ENCODE data around the gene CLTCL1.
A peak's percentile ranks its signal among the peaks of the same experiment; 100 is the strongest.

CLTCL1 gene

DNA sequence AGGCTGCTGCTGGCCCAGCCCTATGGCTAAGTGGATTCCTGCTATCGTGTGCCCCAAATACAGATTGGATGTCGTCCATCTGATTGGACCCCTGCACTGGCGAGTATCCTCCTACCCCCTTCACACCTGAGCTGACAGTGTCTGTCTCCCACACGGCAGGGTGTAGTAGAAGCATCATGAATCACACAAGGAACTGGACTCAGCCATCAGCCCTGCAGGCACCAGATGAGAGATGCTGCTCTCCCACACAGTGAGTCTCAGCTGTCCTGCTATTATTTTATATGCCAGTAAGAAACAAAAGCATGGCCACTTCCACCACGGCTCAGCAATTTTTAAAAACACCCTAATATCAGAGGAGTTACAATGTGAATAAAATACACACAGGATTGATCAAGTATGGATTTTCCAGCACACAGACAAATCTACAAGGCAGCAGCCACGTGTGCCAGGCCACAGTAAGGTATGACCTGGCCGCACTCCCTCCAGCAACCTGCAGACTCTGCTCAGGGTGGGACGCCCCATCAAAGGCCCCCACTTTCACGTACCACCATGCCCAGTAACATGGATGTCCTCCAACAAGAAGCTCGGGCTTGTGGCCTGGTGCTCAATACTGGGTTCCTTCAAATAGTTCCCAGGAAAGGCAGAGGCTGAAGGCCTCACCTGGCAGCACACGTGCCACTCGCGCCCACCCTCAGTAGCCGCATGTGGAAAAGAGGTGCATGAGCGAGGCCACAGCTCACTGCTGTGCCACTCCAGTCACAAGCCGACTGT, 96.6 kb downstream of the CLTCL1 start:
- FAIRE-seq = no peak

GRCh38 chr22:19193879-19194278, 97.6 kb downstream of the CLTCL1 start:
- no peak for FAIRE-seq

DNA sequence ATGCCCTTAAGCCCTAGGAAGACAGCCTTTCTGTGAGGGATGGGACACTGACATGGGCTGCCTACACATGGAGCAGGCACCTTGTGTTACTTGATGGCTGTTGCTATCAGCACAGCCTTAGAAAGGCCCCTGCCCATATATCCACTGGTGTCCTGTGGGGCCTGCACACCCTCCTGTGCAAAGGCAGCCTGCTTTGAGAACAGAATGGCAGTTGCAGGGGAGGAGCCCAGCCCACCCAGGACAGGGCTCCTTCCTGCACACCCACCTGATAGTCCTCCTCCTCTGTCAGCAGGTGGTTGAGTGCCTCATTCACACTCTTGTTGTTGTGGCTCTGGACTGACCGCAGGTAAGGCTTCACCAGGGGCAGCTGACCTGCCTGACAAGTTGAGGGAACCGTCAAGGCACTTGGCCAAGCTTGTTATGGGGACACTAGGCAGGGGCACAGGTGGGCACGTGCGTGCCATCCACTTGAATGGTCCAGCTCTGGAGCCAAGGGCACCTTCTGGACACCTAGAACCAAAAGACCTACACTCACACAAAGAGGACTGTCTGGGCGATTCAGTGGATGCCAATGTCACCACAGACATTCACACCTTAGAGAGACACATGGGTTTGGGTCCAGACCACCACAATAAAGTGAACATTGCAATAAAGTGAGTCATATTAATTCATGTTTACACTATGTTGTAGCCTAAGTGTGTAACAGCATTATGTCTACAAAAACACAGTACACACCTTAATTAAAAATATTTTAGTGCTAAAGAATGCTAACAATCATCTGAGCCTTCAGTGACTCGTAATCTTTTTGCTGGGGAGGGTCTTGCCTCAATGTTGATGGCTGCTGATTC, 103.6 kb downstream of the CLTCL1 start:
- no peak for FAIRE-seq

GRCh38 chr22:19184276-19184997, 107.1 kb downstream of the CLTCL1 start:
- FAIRE-seq = no peak

DNA sequence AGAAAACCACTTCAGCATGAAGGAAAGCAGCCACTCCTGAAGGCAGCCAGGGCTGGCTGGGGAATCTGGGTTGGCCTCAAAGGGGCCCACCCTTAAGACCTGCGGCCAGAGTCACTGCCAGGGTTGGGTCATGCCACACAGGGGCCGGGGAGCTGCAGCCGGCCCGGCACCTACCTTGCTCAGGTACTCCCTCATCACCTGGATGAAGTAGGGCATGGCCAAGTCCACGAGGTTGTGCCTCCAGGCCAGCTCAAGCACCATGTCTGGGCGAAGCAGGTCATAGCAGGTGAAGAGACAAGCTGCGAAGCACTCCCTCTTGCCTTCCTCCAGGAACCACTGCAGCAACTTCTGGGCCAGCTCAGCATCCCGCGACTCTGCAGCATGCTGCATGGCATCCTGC, 108.3 kb downstream of the CLTCL1 start:
- no peak for FAIRE-seq

- FAIRE-seq = no peak
These were observed 108.9 kb downstream of the CLTCL1 start for GRCh38 chr22:19182472-19183157.

- FAIRE-seq = no peak
These were observed 109.6 kb downstream of the CLTCL1 start for GRCh38 chr22:19181786-19182471.

DNA sequence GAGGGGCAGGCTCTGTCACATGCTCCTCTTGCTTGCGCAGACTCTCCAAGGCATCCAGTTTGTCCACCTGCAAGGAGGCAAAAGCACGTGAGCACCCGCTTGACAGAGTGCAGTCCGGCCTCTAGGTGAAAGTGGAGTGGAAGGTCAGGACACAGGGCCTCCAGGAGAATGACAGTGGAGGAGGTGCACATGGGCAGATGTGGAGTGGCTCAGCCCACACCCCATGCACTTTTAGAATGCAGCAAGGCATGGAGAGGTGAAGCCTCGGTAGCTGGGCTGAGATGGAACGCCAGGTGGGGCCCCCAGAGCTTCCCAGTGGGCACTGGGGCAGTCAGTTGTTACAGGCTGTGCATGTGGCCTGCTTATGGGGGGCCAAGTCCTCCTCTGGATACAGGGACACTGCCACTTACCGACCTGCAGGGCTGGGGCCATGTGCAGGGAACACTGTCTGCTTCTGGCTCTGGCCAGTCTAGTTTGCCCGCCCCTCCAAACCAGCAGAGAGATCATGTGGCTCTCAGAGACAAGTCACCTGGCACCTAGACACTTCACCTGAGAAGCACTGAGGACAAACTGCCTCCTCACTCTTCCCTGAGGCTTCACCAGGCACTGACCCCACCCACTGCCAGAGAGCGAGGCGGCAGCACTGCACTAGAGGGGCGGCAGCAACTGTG, 110.6 kb downstream of the CLTCL1 start:
- no peak for FAIRE-seq

GRCh38 chr22:19180234-19180633, 111.3 kb downstream of the CLTCL1 start:
- FAIRE-seq = no peak

GRCh38 chr22:19179497-19180048, 111.9 kb downstream of the CLTCL1 start:
- FAIRE-seq = peak; percentile 51

DNA sequence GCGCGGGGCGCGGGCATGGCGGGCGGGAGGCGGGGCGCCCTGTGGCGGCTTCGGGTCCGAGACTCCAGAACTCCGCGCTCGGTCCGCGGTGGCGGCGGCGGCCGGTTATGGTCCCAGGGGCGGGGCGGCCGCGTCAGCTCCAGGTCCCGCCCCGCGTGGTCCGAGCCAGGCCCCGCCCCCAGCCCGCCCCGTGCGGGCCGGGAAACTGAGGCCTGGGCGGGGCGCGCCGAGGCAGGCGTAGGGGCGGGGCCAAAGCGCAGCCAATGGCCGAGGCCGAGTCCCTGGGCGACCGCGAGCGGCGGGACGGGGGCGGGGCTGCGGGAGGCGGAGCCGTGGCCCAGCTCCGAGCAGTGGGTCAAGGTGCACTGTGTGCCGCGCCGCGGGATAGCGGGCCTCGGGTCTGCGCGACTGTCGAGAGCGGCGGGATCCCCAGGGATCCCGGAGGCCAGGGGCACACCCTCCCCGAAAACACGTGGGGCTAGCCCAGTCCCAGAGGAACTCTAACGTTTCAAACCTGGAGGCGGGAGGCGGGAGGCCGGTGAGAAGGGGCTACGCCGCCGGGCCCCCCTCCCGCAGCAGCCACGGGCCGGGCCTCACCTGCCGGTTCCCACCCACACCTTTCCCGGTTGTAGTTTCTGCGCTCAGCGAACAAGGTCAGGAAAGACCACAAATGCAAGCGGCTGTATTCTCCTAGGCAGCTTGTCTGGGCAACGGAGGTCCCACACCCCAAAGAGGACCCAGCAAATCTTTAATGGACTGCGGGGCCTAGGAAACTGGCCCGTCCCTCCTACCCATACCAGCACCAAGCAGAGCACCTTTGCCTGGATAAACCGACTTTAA, 112.6 kb downstream of the CLTCL1 start, which contains the start of gene SLC25A1:
SLC25A1 (minus strand) TSS at position 80 of the 840 bp plus-strand sequence; CDS start at position 17, 63 bp downstream.
- FAIRE-seq = no peak

DNA sequence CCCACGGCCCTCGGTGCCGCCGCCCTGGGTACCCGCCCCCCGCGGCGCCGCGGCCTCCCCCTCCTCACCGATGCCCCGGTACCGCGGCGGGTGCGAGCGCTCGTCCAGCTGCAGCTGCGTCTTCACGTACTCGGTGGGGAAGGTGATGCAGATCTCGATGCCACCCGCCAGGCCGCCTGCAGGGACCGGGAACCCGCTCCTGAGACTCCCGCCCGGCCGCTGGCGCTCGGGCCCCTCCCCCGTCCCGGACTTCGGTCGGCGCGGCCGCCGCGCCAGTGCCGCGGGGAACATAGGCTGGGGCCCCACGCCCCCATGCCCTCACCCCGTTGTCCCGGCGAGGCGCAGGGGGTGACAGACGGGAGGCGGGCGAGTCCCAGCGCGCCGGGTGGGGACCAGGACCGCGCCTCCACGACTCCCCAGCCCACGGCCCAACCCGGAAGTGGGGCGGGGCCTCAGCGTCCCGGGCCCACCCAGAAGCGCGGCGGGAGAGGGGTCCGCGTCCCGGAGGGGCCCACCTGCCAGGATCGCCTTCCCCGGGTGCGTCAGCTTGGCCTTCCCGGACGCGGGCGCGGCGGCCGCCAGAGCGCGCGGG, 113.4 kb downstream of the CLTCL1 start:
- no peak for FAIRE-seq

GRCh38 chr22:19177164-19178064, 114.1 kb downstream of the CLTCL1 start:
- FAIRE-seq = no peak

DNA sequence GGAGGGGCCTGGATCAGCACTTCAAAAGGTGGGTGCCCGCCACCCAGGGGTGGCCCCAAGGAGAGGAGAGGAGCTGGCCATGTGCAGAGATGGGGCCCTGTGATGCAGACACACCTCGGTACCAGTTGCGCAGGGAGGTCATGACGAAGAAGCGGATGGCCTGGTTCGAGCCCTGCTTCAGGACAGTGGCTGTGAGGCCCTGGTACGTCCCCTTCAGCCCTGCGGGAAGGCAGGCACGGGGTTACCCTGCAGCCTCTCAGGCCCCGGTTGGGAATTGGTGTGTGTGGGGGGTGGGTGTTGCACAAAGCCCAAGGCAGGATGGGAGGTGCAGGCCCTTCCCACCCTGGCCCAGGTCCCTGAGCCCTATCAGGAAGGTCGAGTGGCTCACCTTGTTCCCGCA, 114.8 kb downstream of the CLTCL1 start:
- no peak for FAIRE-seq

GRCh38 chr22:19176175-19176643, 115.3 kb downstream of the CLTCL1 start:
- no peak for FAIRE-seq

GRCh38 chr22:19175602-19176174, 115.8 kb downstream of the CLTCL1 start:
- no peak for FAIRE-seq

GRCh38 chr22:19175026-19175601, 116.4 kb downstream of the CLTCL1 start:
- FAIRE-seq = no peak
